IPS-NIHi7 (cell line): ENCODE results near the gene PTPN1.

Experiments used
- DNase-seq: peaks from one replicate; pipeline ENCODE4 v3.0.0; 2012; ENCODE audit warnings: mixed read lengths; ENCODE audit errors: extremely low spot score

PTPN1 gene

GRCh38 chr20:50634191-50634590 lies 124.0 kb downstream of the PTPN1 start:
- peak; percentile 7 for DNase-seq
